H1 (cell line): ENCODE results near the gene VPS35. TPM values are rescaled to one million over a fixed set of nuclear protein-coding genes. Genes with fewer than 3 reads are reported as not detected.

Experiments used
- polyA plus RNA-seq, 7 experiments: library from polyadenylated mRNA; depleted of rRNA in 3 of 7; stranded (reverse) in 5 of 7; unstranded in 2 of 7; fragments of >200 nt in 5 of 7; fragments of 200-250 nt in 2 of 7; gene quantifications; 1 replicate in 5 of 7; 2 replicates in 1 of 7; 4 replicates in 1 of 7; pipeline versions ENCODE4 v1.2.1 to v1.2.3, GENCODE V29; 2011 to 2013; ENCODE audit warnings: missing spikeins in 2 of 7, mixed read lengths in 2 of 7
- total RNA-seq: library from RNA; stranded (reverse); fragmentation: NEBNext Ultra II Directional; extraction: Animal tissue kit (Norgen Biotek cat#: 25700); gene quantifications from 2 replicates; pipeline ENCODE4 v1.2.1, GENCODE V29; 2021

VPS35 gene
- total and polyA plus RNA-seq, 2 of the 8 experiments (the other 6 are each of a cell fraction or from before 2014, with no cell fraction given): 10.3 to 66.9 TPM

Other genes starting within 250 kb of the VPS35 start
- gene SHCBP1, start 67.8 kb downstream of the VPS35 start, total RNA-seq: 14.8 and 15.3 TPM in 2 replicates
- 3.9 and 5.7 TPM in 2 replicates for gene SHCBP1, start 67.8 kb downstream of the VPS35 start, polyA plus RNA-seq (2011; rRNA removed)
- gene ORC6, start 481 bp upstream of the VPS35 start, total RNA-seq: 64.7 and 67.4 TPM in 2 replicates
- 35.5 and 41.8 TPM in 2 replicates for gene ORC6, start 481 bp upstream of the VPS35 start, polyA plus RNA-seq (2011; rRNA removed)
- gene MYLK3, start 59.2 kb upstream of the VPS35 start, total RNA-seq: 0.23 and 0.35 TPM in 2 replicates
- 0.14 and 0.19 TPM in 2 replicates for gene MYLK3, start 59.2 kb upstream of the VPS35 start, polyA plus RNA-seq (2011; rRNA removed)
- gene C16orf87, start 142.0 kb upstream of the VPS35 start, total RNA-seq: 20.6 and 21.8 TPM in 2 replicates
- gene C16orf87, start 142.0 kb upstream of the VPS35 start, polyA plus RNA-seq (2011; rRNA removed): 3.4 and 4.8 TPM in 2 replicates
- 86.3 and 94.1 TPM in 2 replicates for gene GPT2, start 195.2 kb upstream of the VPS35 start, total RNA-seq
- gene GPT2, start 195.2 kb upstream of the VPS35 start, polyA plus RNA-seq (2011; rRNA removed): 71.6 and 121 TPM in 2 replicates